CD4-positive, CD25-positive, alpha-beta regulatory T cell (primary cell): ENCODE measurements around the gene CTU1. TPM values are rescaled to one million over a fixed set of nuclear protein-coding genes. Genes with fewer than 3 reads are reported as not detected.

Experiments
- ATAC-seq, 2 donors: fragments of 150-1000 bp; cut with Tn5 transposase; one replicate each; pipeline ENCODE4 v1.10.0; 2021; ENCODE audit warnings: low read depth in 2 of 2, moderate number of reproducible peaks in 2 of 2, moderate library complexity in 1 of 2
- DNase-seq, 3 donors: peaks; one replicate each; pipeline versions ENCODE4 v3.0.0 to v3.0.0-alpha.2; 2012 to 2022; ENCODE audit warnings: mixed read lengths in 1 of 3
- H3K27ac ChIP-seq: one replicate; pipeline ENCODE4 v1.7.0; 2013; ENCODE audit warnings: mild to moderate bottlenecking, low read length; ENCODE audit not compliant: insufficient read depth, poor library complexity, severe bottlenecking
- H3K27me3 ChIP-seq: one replicate; pipeline ENCODE4 v1.7.0; 2013; ENCODE audit warnings: low read length; ENCODE audit not compliant: control insufficient read depth, insufficient read depth
- H3K36me3 ChIP-seq: one replicate; pipeline ENCODE4 v1.7.0; 2013; ENCODE audit warnings: mild to moderate bottlenecking, low read length, moderate library complexity; ENCODE audit not compliant: control insufficient read depth, insufficient read depth
- H3K4me1 ChIP-seq: 2 replicates; pipeline ENCODE4 v1.7.0; 2013; ENCODE audit warnings: mild to moderate bottlenecking, low read length; ENCODE audit not compliant: insufficient read depth, control insufficient read depth, poor library complexity, severe bottlenecking
- H3K4me3 ChIP-seq: one replicate; pipeline ENCODE4 v1.7.0; 2013; ENCODE audit warnings: low read depth, mild to moderate bottlenecking, low read length, moderate library complexity
- H3K9me3 ChIP-seq, 2 experiments: 1 replicate in 1 of 2; 2 replicates in 1 of 2; pipeline ENCODE4 v1.7.0; 2013; ENCODE audit warnings: low read length in 2 of 2, mild to moderate bottlenecking in 1 of 2, moderate library complexity in 1 of 2; ENCODE audit not compliant: control insufficient read depth in 2 of 2
- H3K27ac Mint-ChIP-seq, 3 donors: one replicate each; pipeline ENCODE4 v1.8.0; 2020 to 2022; ENCODE audit warnings: mild to moderate bottlenecking in 3 of 3, mixed read lengths in 3 of 3, moderate library complexity in 2 of 3
- H3K27me3 Mint-ChIP-seq: one replicate; pipeline ENCODE4 v1.8.0; 2022; ENCODE audit warnings: mild to moderate bottlenecking, mixed read lengths
- H3K36me3 Mint-ChIP-seq: one replicate; pipeline ENCODE4 v1.8.0; 2020; ENCODE audit warnings: mixed read lengths
- H3K4me1 Mint-ChIP-seq, 4 donors: one replicate each; pipeline ENCODE4 v1.8.0; 2020 to 2022; ENCODE audit warnings: mixed read lengths in 4 of 4, mild to moderate bottlenecking in 1 of 4
- H3K4me3 Mint-ChIP-seq, 4 donors: one replicate each; pipeline ENCODE4 v1.8.0; 2020 to 2022; ENCODE audit warnings: mild to moderate bottlenecking in 4 of 4, mixed read lengths in 4 of 4, moderate library complexity in 3 of 4
- H3K9me3 Mint-ChIP-seq, 7 donors: one replicate each; pipeline ENCODE4 v1.8.0; 2020 to 2022; ENCODE audit warnings: mixed read lengths in 7 of 7, mild to moderate bottlenecking in 3 of 7, moderate library complexity in 2 of 7
- polyA plus RNA-seq, 4 donors: library from polyadenylated mRNA; unstranded; fragments of 300-500 nt; fragmentation: Illumina TruSeq; gene quantifications; one replicate each; pipeline ENCODE4 v1.2.3, GENCODE V29; 2021
- total RNA-seq: library from RNA; stranded (reverse); gene quantifications from one replicate; pipeline ENCODE4 v1.2.3, GENCODE V29; 2022

Gene CTU1
- total and polyA plus RNA-seq, 5 donors from 2014 or later: 3.4 to 8.0 (median 5.1) TPM

GRCh38 chr19:51103926-51104341 is 4.3 kb downstream of the CTU1 start:
- no peak for ATAC-seq
- Mint-ChIP-seq H3K27ac (no peak overlapping the region), H3K27me3 (peaks cover 9% of the 10 kb centered on the region), H3K4me3 (no peak overlapping the region), H3K36me3 (peaks cover 39% of the 10 kb centered on the region), H3K4me1 (peaks cover 4 to 72% (median 40%) of the 10 kb centered on the region in 4 donors), H3K9me3 (peaks cover 0 to 2% (median 0%) of the 10 kb centered on the region in 7 donors)
- Histone ChIP-seq H3K27ac (no peak overlapping the region), H3K27me3 (no peaks in the 10 kb centered on the region), H3K9me3 (no peaks in the 10 kb centered on the region), H3K36me3 (peaks cover 30% of the 10 kb centered on the region), H3K4me3 (no peak overlapping the region), H3K4me1 (peaks cover 25% of the 10 kb centered on the region)
- no peak for DNase-seq

- peaks cover 35% of the 10 kb centered on the region for H3K36me3 ChIP-seq
- H3K27ac Mint-ChIP-seq: peak overlapping the region in 1 of 3 donors; percentile 82
Measured at GRCh38 chr19:51102991-51103390, 5.2 kb downstream of the CTU1 start.

GRCh38 chr19:51101171-51101865 is 6.9 kb downstream of the CTU1 start:
- peaks cover 4% of the 10 kb centered on the region for H3K4me1 ChIP-seq
- Mint-ChIP-seq H3K27me3 (no peaks in the 10 kb centered on the region), H3K36me3 (peaks cover 45% of the 10 kb centered on the region), H3K4me1 (peaks cover 4 to 63% (median 31%) of the 10 kb centered on the region in 4 donors), H3K4me3 (peak overlapping the region in 1 of 4 donors; percentile 88), H3K9me3 (no peaks in the 10 kb centered on the region), H3K27ac (no peak overlapping the region)
- H3K27ac ChIP-seq: no peak overlapping the region
- H3K27me3 ChIP-seq: no peaks in the 10 kb centered on the region
- H3K9me3 ChIP-seq: no peaks in the 10 kb centered on the region
- DNase-seq (no peak), ATAC-seq (no peak)
- no peak overlapping the region for H3K4me3 ChIP-seq
- H3K36me3 ChIP-seq: peaks cover 35% of the 10 kb centered on the region

More at GRCh38 chr19:51102991-51103390, 5.2 kb downstream of the CTU1 start:
- H3K4me1 ChIP-seq: peaks cover 20% of the 10 kb centered on the region
- peaks cover 39% of the 10 kb centered on the region for H3K36me3 Mint-ChIP-seq
- peaks cover 4 to 63% (median 34%) of the 10 kb centered on the region in 4 donors for H3K4me1 Mint-ChIP-seq
- no peak overlapping the region for H3K27ac ChIP-seq
- H3K27me3 Mint-ChIP-seq: peaks cover under 1% of the 10 kb centered on the region
- H3K27me3 ChIP-seq: no peaks in the 10 kb centered on the region
- DNase-seq: no peak
- no peak overlapping the region for H3K4me3 Mint-ChIP-seq
- no peak overlapping the region for H3K4me3 ChIP-seq
- no peak for ATAC-seq
- H3K9me3 Mint-ChIP-seq: no peaks in the 10 kb centered on the region
- H3K9me3 ChIP-seq: no peaks in the 10 kb centered on the region

GRCh38 chr19:51100601-51101000 is 7.6 kb downstream of the CTU1 start:
- peaks cover 42% of the 10 kb centered on the region for H3K36me3 Mint-ChIP-seq
- no peak for ATAC-seq

GRCh38 chr19:51099047-51099382 is 9.2 kb downstream of the CTU1 start:
- DNase-seq: no peak
- no peak for ATAC-seq
- H3K36me3 Mint-ChIP-seq: peaks cover 37% of the 10 kb centered on the region
- Histone ChIP-seq H3K9me3 (no peaks in the 10 kb centered on the region), H3K36me3 (peaks cover 27% of the 10 kb centered on the region), H3K27ac (no peak overlapping the region), H3K27me3 (no peaks in the 10 kb centered on the region), H3K4me1 (peaks cover 4% of the 10 kb centered on the region), H3K4me3 (no peak overlapping the region)
- no peaks in the 10 kb centered on the region for H3K27me3 Mint-ChIP-seq
- H3K27ac Mint-ChIP-seq: peak overlapping the region in 1 of 3 donors; percentile 65
- H3K4me1 Mint-ChIP-seq: peaks cover 4 to 52% (median 21%) of the 10 kb centered on the region in 4 donors
- H3K4me3 Mint-ChIP-seq: peak overlapping the region in 2 of 4 donors; percentile 46 to 77
- no peaks in the 10 kb centered on the region for H3K9me3 Mint-ChIP-seq

More at GRCh38 chr19:51100601-51101000, 7.6 kb downstream of the CTU1 start:
- DNase-seq: no peak
- H3K9me3 ChIP-seq: no peaks in the 10 kb centered on the region
- no peak overlapping the region for H3K4me3 ChIP-seq
- peaks cover 4% of the 10 kb centered on the region for H3K4me1 ChIP-seq
- H3K27ac ChIP-seq: no peak overlapping the region
- no peaks in the 10 kb centered on the region for H3K27me3 Mint-ChIP-seq
- H3K4me1 Mint-ChIP-seq: peaks cover 4 to 56% (median 27%) of the 10 kb centered on the region in 4 donors
- H3K4me3 Mint-ChIP-seq: no peak overlapping the region
- H3K27ac Mint-ChIP-seq: no peak overlapping the region
- H3K36me3 ChIP-seq: peaks cover 35% of the 10 kb centered on the region
- no peaks in the 10 kb centered on the region for H3K9me3 Mint-ChIP-seq
- H3K27me3 ChIP-seq: no peaks in the 10 kb centered on the region

- Mint-ChIP-seq H3K4me1 (peaks cover 4 to 49% (median 19%) of the 10 kb centered on the region in 4 donors), H3K4me3 (peak overlapping the region in 1 of 4 donors; percentile 19), H3K9me3 (no peaks in the 10 kb centered on the region), H3K27me3 (no peaks in the 10 kb centered on the region), H3K36me3 (peaks cover 37% of the 10 kb centered on the region), H3K27ac (no peak overlapping the region)
- Histone ChIP-seq H3K4me1 (peaks cover 1% of the 10 kb centered on the region), H3K4me3 (no peak overlapping the region), H3K27me3 (no peaks in the 10 kb centered on the region), H3K36me3 (peaks cover 27% of the 10 kb centered on the region), H3K27ac (no peak overlapping the region), H3K9me3 (no peaks in the 10 kb centered on the region)
- ATAC-seq: peak; percentile 61 to 65
- peak; percentile 19 to 29 (median 26) for DNase-seq
Measured at GRCh38 chr19:51098365-51099046, 9.7 kb downstream of the CTU1 start.

- Mint-ChIP-seq H3K36me3 (peaks cover 35% of the 10 kb centered on the region), H3K27ac (no peak overlapping the region), H3K27me3 (no peaks in the 10 kb centered on the region), H3K4me1 (peaks cover 2 to 48% (median 16%) of the 10 kb centered on the region in 4 donors), H3K9me3 (no peaks in the 10 kb centered on the region), H3K4me3 (no peak overlapping the region)
- Histone ChIP-seq H3K9me3 (no peaks in the 10 kb centered on the region), H3K4me3 (no peak overlapping the region), H3K27me3 (no peaks in the 10 kb centered on the region), H3K36me3 (peaks cover 25% of the 10 kb centered on the region), H3K4me1 (no peaks in the 10 kb centered on the region), H3K27ac (no peak overlapping the region)
- ATAC-seq (no peak), DNase-seq (no peak)
Measured at GRCh38 chr19:51097796-51098195, 10.4 kb downstream of the CTU1 start.
